HepG2 (cell line): ENCODE results near the gene JSRP1. TPM values are rescaled to one million over a fixed set of nuclear protein-coding genes. Genes with fewer than 3 reads are reported as not detected.

Experiments
- ATAC-seq: fragments of 200-7000 bp; cut with Tn5 transposase; 3 replicates; pipeline ENCODE4 v1.9.1; 2020; ENCODE audit warnings: mild to moderate bottlenecking, moderate library complexity
- BruUV-seq: library from RNA; stranded (reverse); fragments of 400-500 nt; replicated peaks from 2 replicates; lab custom pipeline; 2021; lab: Mats Ljungman, UMichigan
- CTCF ChIA-PET: fragments of 300-600 bp; formaldehyde crosslinking; extraction: SDS; loops from one replicate; lab custom pipeline; 2021; ENCODE audit warnings: low total read pairs, inconsistent platforms, low intra/inter-chr PET ratio; lab: Yijun Ruan, JAX
- POLR2A ChIA-PET: fragments of 350-600 bp; sonication (Branson Sonifier 250); formaldehyde crosslinking; loops from one replicate; lab custom pipeline; 2020; ENCODE audit warnings: antibody characterized with exemption, inconsistent platforms; lab: Yijun Ruan, JAX
- DNase-seq: peaks from one replicate; pipeline ENCODE4 v3.0.0-alpha.2; 2015; ENCODE audit warnings: low spot score
- FAIRE-seq: peaks from 3 replicates; lab custom pipeline; 2011; peaks lifted over from hg19 to GRCh38; lab: Jason Lieb, UNC
- H2AFZ ChIP-seq: one replicate; pipeline ENCODE4 v1.6.1; 2011; ENCODE audit warnings: low read length, inconsistent platforms
- H3K27ac ChIP-seq: fragments of 300-600 bp; 3 replicates; pipeline ENCODE4 v1.8.0; 2011; ENCODE audit warnings: mixed run types, mild to moderate bottlenecking, mixed read lengths, low read length, inconsistent platforms; ENCODE audit not compliant: insufficient read depth; ENCODE audit errors: extremely low read length
- H3K27me3 ChIP-seq, 2 experiments: fragments of 200-600 bp in 1 of 2; 2 replicates in 1 of 2; 3 replicates in 1 of 2; pipeline versions ENCODE4 v1.6.0 to v1.8.0; 2011; ENCODE audit warnings: low read length in 2 of 2, mild to moderate bottlenecking in 2 of 2, moderate library complexity in 2 of 2, inconsistent platforms in 1 of 2; ENCODE audit not compliant: insufficient read depth in 2 of 2, control insufficient read depth in 1 of 2
- H3K36me3 ChIP-seq, 2 experiments: fragments of 200-600 bp in 1 of 2; replicated peaks in 1 of 2; 2 replicates in 1 of 2; 3 replicates in 1 of 2; pipeline versions ENCODE4 v1.5.1 to v1.8.0; 2011; ENCODE audit warnings: low read length in 2 of 2, inconsistent platforms in 1 of 2; ENCODE audit not compliant: insufficient read depth in 2 of 2, control insufficient read depth in 1 of 2
- H3K4me1 ChIP-seq: 2 replicates; pipeline ENCODE4 v1.5.1; 2012; ENCODE audit warnings: low read length, inconsistent platforms; ENCODE audit not compliant: insufficient read depth
- H3K4me2 ChIP-seq: 2 replicates; pipeline ENCODE4 v1.6.0; 2011; ENCODE audit warnings: low read depth, low read length, inconsistent platforms
- H3K4me3 ChIP-seq, 3 experiments: fragments of 200-600 bp in 1 of 3; sonication (generic), shearing (Covaris generic) in 1 of 3; replicated peaks in 1 of 3; 2 replicates each; pipeline ENCODE4 v1.5.1; 2011 to 2016; ENCODE audit warnings: low read length in 3 of 3, inconsistent platforms in 2 of 3, low read depth in 2 of 3, mild to moderate bottlenecking in 2 of 3, control low read depth in 1 of 3, mixed read lengths in 1 of 3; ENCODE audit not compliant: insufficient read depth in 1 of 3
- H3K79me2 ChIP-seq: one replicate; pipeline ENCODE4 v1.6.1; 2011; ENCODE audit warnings: low read length, inconsistent platforms; ENCODE audit not compliant: insufficient read depth
- H3K9ac ChIP-seq: 2 replicates; pipeline ENCODE4 v1.6.0; 2011; ENCODE audit warnings: mild to moderate bottlenecking, low read depth, low read length, inconsistent platforms; ENCODE audit not compliant: insufficient read depth
- H3K9me3 ChIP-seq: 2 replicates; pipeline ENCODE4 v1.5.1; 2012; ENCODE audit warnings: mild to moderate bottlenecking, low read length
- H4K20me1 ChIP-seq: 2 replicates; pipeline ENCODE4 v1.6.0; 2011; ENCODE audit warnings: inconsistent platforms, mild to moderate bottlenecking, low read length, moderate library complexity; ENCODE audit not compliant: insufficient read depth
- ELF3 ChIP-seq: IDR thresholded peaks from 2 replicates; pipeline ENCODE4 v1.6.1; 2016; ENCODE audit warnings: missing genetic modification reagents, missing compliant biosample characterization
- HMGA1 ChIP-seq: sonication (generic); formaldehyde crosslinking; conservative IDR thresholded peaks from 2 replicates; pipeline ENCODE4 v1.4.0; 2020; ENCODE audit warnings: missing genetic modification reagents
- JUND ChIP-seq: sonication (generic); formaldehyde crosslinking; IDR thresholded peaks from 2 replicates; pipeline ENCODE4 v1.8.0; 2022; ENCODE audit warnings: mild to moderate bottlenecking, missing genetic modification reagents
- KAT7 ChIP-seq: IDR thresholded peaks from 2 replicates; pipeline ENCODE4 v1.6.1; 2018; ENCODE audit warnings: borderline replicate concordance, missing compliant biosample characterization
- MIXL1 ChIP-seq: IDR thresholded peaks from 2 replicates; pipeline ENCODE4 v1.6.1; 2016
- NFE2L2 ChIP-seq: fragments of 150-350 bp; IDR thresholded peaks from 2 replicates; pipeline ENCODE4 v1.6.1; 2014; ENCODE audit warnings: low read length
- PHF8 ChIP-seq: sonication (generic); formaldehyde crosslinking; IDR thresholded peaks from 2 replicates; pipeline ENCODE4 v1.5.0; 2020; ENCODE audit warnings: missing genetic modification reagents
- POLR2AphosphoS5 ChIP-seq: IDR thresholded peaks from 2 replicates; pipeline ENCODE4 v1.6.1; 2012; ENCODE audit warnings: low read depth, low read length
- RFX3 ChIP-seq: IDR thresholded peaks from 2 replicates; pipeline ENCODE4 v1.6.1; 2016; ENCODE audit warnings: missing biosample characterization, missing genetic modification reagents
- RORA ChIP-seq: sonication (generic); formaldehyde crosslinking; IDR thresholded peaks from 2 replicates; pipeline ENCODE4 v1.5.0; 2020; ENCODE audit warnings: mild to moderate bottlenecking, missing genetic modification reagents, moderate library complexity
- SAFB2 ChIP-seq: sonication (generic); formaldehyde crosslinking; IDR thresholded peaks from 2 replicates; pipeline ENCODE4 v1.5.1; 2020; ENCODE audit warnings: missing genetic modification reagents, low read depth, mild to moderate bottlenecking, borderline replicate concordance
- SP5 ChIP-seq: IDR thresholded peaks from 2 replicates; pipeline ENCODE4 v1.6.1; 2016; ENCODE audit warnings: low read depth, borderline replicate concordance
- THAP11 ChIP-seq: IDR thresholded peaks from 2 replicates; pipeline ENCODE4 v1.6.1; 2016; ENCODE audit warnings: missing biosample characterization, missing genetic modification reagents
- ZNF101 ChIP-seq: sonication (generic); formaldehyde crosslinking; IDR thresholded peaks from 2 replicates; pipeline ENCODE4 v1.4.0; 2020; ENCODE audit warnings: mild to moderate bottlenecking, low read depth, missing genetic modification reagents, borderline replicate concordance
- ZNF264 ChIP-seq: sonication (generic); formaldehyde crosslinking; IDR thresholded peaks from 2 replicates; pipeline ENCODE4 v1.4.0; 2020; ENCODE audit warnings: missing genetic modification reagents
- ZNF44 ChIP-seq: sonication (generic); formaldehyde crosslinking; IDR thresholded peaks from 2 replicates; pipeline ENCODE4 v1.5.1; 2020; ENCODE audit warnings: mild to moderate bottlenecking, missing genetic modification reagents
- ZNF790 ChIP-seq: sonication (generic); formaldehyde crosslinking; IDR thresholded peaks from 2 replicates; pipeline ENCODE4 v1.8.0; 2022; ENCODE audit warnings: missing genetic modification reagents, mild to moderate bottlenecking, borderline replicate concordance
- WGBS: methylation state at CpG from one replicate; pipeline ENCODE4 v1.1.6; 2017; ENCODE audit warnings: low lambda C conversion rate; 5-methylcytosine and 5-hydroxymethylcytosine counted together
- in situ Hi-C: cut with HindIII; loops from 2 replicates; pipeline ENCODE4 v1.10.0; 2017; ENCODE audit warnings: low pct_unique_long_range_greater_than_20kb; ENCODE audit not compliant: extremely low pct_ligation_motif_present
- intact Hi-C: fragments of 100-400 bp; cut with micrococcal nuclease; formaldehyde crosslinking; loops from one replicate; pipeline ENCODE4 v1.10.0; 2022; ENCODE audit not compliant: unreplicated experiment
- polyA plus RNA-seq, 8 experiments: library from polyadenylated mRNA; depleted of rRNA in 3 of 8; stranded (reverse) in 7 of 8; unstranded in 1 of 8; fragments of >200 nt; fragmentation: Illumina TruSeq in 4 of 8; extraction: Trizol in 4 of 8; gene quantifications; 2 replicates each; pipeline versions ENCODE4 v1.2.1 to v1.2.3, GENCODE V29; 2011 to 2016; ENCODE audit warnings: low read depth in 4 of 8, missing spikeins in 1 of 8, mixed read lengths in 1 of 8; ENCODE audit not compliant: insufficient read depth in 1 of 8
- total RNA-seq, 5 experiments: library from RNA; depleted of rRNA; stranded (reverse); fragments of >200 nt; fragmentation: Illumina TruSeq; extraction: Trizol; gene quantifications; 2 replicates each; pipeline ENCODE4 v1.2.3, GENCODE V29; 2016; ENCODE audit warnings: low read depth in 1 of 5
- TF ChIP-seq, protein P1 (sequence below): sonication (generic); formaldehyde crosslinking; IDR thresholded peaks from 2 replicates; pipeline ENCODE4 v1.8.0; 2022; ENCODE audit warnings: mild to moderate bottlenecking, missing genetic modification reagents, moderate library complexity
- TF ChIP-seq, protein P2 (sequence below): sonication (generic); formaldehyde crosslinking; conservative IDR thresholded peaks from 2 replicates; pipeline ENCODE4 v1.8.1; 2023; ENCODE audit warnings: missing genetic modification reagents
- TF ChIP-seq, protein P3 (sequence below): sonication (generic); formaldehyde crosslinking; conservative IDR thresholded peaks from 2 replicates; pipeline ENCODE4 v1.4.0; 2020; ENCODE audit warnings: missing genetic modification reagents
- TF ChIP-seq, protein P4 (sequence below): sonication (generic); formaldehyde crosslinking; IDR thresholded peaks from 2 replicates; pipeline ENCODE4 v1.4.0; 2020; ENCODE audit warnings: missing genetic modification reagents, borderline replicate concordance
- TF ChIP-seq, protein P5 (sequence below): IDR thresholded peaks from 2 replicates; pipeline ENCODE4 v1.6.1; 2016; ENCODE audit warnings: mild to moderate bottlenecking, missing biosample characterization, missing genetic modification reagents

JSRP1 gene
- total and polyA plus RNA-seq, 2 of the 13 experiments (the other 11 are each of a cell fraction or from before 2014, with no cell fraction given) = 0.16 to 0.38 TPM

DNA sequence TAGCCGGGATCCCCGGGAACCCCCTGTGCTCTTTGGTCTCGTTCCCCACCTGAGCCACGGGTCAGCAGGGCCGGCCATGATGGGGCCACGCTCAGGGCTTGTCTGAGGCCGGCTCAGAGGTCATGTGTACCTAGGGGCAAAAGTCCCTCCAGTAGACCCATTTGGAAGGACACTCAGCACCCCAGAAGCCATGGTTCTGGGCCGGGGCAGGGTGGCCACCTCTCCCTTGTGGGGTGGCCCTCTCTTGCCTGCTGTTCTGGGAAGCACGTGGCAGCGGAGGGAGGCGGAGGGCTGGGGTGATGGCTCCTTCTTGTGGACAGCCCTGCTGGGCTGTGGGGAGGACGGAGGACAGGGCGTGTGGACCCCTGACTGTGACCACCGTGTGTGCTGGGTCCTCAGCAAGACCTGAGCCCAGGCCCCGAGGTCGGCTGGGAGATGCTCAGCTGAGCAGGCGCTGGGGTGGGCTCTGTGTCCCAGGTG is 32.2 kb upstream of the JSRP1 start:
- Histone ChIP-seq H3K4me3 (peak overlapping the region in 1 of 3 experiments; percentile 53; a peak in 2 of 6 replicates), H3K27ac (no peak overlapping the region), H3K4me2 (peak overlapping the region; percentile 68), H3K9ac (0 out of 2 replicates have a peak overlapping the region, but pooled peaks have one; percentile 18), H3K79me2 (no peaks in the 10 kb centered on the region), H3K27me3 (peaks cover 25 to 76% of the 10 kb centered on the region in 2 experiments), H3K36me3 (no peaks in the 10 kb centered on the region), H3K9me3 (no peaks in the 10 kb centered on the region), H3K4me1 (peaks cover 46% of the 10 kb centered on the region), H4K20me1 (no peaks in the 10 kb centered on the region; the same call in 1 of the 2 replicates), H2AFZ (no peak overlapping the region)
- no peak for DNase-seq
- no TSS peak for BruUV-seq
- in situ Hi-C loops (no loop called here), intact Hi-C loops (no loop called here)
- FAIRE-seq = no peak
- ChIA-PET POLR2A (interaction anchor here (0.9 kb wide), 1 partner anchor 53 kb away, joined by 5 read pairs; no protein-coding TSS in a partner anchor), CTCF (no interaction called here)
- ATAC-seq = peak; percentile 45
- WGBS = 0% methylated on average over 2 of the region's 17 CpGs
- TF ChIP-seq ZNF101 (CRISPR knock-in tag) (no peak), ELF3 (CRISPR knock-in tag) (no peak), ZNF790 (CRISPR knock-in tag) (no peak), POLR2AphosphoS5 (no peak), ZNF264 (no peak), JUND (CRISPR knock-in tag) (no peak), THAP11 (CRISPR knock-in tag) (no peak), SP5 (CRISPR knock-in tag) (no peak), MIXL1 (no peak), HMGA1 (CRISPR knock-in tag) (no peak), SAFB2 (peak; percentile 60; the same call in 1 of the 2 replicates), ZNF44 (CRISPR knock-in tag) (no peak), RORA (no peak), KAT7 (no peak), PHF8 (CRISPR knock-in tag) (no peak), NFE2L2 (no peak), RFX3 (no peak)
- TF ChIP-seq, protein P1, sequence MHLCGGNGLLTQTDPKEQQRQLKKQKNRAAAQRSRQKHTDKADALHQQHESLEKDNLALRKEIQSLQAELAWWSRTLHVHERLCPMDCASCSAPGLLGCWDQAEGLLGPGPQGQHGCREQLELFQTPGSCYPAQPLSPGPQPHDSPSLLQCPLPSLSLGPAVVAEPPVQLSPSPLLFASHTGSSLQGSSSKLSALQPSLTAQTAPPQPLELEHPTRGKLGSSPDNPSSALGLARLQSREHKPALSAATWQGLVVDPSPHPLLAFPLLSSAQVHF (CRISPR knock-in tag) = no peak
- TF ChIP-seq, protein P2, sequence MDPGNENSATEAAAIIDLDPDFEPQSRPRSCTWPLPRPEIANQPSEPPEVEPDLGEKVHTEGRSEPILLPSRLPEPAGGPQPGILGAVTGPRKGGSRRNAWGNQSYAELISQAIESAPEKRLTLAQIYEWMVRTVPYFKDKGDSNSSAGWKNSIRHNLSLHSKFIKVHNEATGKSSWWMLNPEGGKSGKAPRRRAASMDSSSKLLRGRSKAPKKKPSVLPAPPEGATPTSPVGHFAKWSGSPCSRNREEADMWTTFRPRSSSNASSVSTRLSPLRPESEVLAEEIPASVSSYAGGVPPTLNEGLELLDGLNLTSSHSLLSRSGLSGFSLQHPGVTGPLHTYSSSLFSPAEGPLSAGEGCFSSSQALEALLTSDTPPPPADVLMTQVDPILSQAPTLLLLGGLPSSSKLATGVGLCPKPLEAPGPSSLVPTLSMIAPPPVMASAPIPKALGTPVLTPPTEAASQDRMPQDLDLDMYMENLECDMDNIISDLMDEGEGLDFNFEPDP (CRISPR knock-in tag) = no peak
- TF ChIP-seq, protein P3, sequence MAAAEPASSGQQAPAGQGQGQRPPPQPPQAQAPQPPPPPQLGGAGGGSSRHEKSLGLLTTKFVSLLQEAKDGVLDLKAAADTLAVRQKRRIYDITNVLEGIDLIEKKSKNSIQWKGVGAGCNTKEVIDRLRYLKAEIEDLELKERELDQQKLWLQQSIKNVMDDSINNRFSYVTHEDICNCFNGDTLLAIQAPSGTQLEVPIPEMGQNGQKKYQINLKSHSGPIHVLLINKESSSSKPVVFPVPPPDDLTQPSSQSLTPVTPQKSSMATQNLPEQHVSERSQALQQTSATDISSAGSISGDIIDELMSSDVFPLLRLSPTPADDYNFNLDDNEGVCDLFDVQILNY = no peak
- TF ChIP-seq, protein P4, sequence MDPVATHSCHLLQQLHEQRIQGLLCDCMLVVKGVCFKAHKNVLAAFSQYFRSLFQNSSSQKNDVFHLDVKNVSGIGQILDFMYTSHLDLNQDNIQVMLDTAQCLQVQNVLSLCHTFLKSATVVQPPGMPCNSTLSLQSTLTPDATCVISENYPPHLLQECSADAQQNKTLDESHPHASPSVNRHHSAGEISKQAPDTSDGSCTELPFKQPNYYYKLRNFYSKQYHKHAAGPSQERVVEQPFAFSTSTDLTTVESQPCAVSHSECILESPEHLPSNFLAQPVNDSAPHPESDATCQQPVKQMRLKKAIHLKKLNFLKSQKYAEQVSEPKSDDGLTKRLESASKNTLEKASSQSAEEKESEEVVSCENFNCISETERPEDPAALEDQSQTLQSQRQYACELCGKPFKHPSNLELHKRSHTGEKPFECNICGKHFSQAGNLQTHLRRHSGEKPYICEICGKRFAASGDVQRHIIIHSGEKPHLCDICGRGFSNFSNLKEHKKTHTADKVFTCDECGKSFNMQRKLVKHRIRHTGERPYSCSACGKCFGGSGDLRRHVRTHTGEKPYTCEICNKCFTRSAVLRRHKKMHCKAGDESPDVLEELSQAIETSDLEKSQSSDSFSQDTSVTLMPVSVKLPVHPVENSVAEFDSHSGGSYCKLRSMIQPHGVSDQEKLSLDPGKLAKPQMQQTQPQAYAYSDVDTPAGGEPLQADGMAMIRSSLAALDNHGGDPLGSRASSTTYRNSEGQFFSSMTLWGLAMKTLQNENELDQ (CRISPR knock-in tag) = no peak
- TF ChIP-seq, protein P5, sequence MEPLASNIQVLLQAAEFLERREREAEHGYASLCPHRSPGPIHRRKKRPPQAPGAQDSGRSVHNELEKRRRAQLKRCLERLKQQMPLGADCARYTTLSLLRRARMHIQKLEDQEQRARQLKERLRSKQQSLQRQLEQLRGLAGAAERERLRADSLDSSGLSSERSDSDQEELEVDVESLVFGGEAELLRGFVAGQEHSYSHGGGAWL (CRISPR knock-in tag) = no peak
